Chondrocyte (in vitro differentiated cells): Measurements from ENCODE around the gene GPR142. TPM values are rescaled to one million over a fixed set of nuclear protein-coding genes. Genes with fewer than 3 reads are reported as not detected.

Source experiments
- DNase-seq: peaks from one replicate; pipeline ENCODE4 v3.0.0; 2021; ENCODE audit warnings: mixed read lengths, low spot score
- H3K27ac Mint-ChIP-seq: one replicate; pipeline ENCODE4 v1.8.0; 2021; ENCODE audit warnings: mild to moderate bottlenecking, moderate library complexity, mixed read lengths; ENCODE audit not compliant: unreplicated experiment
- H3K27me3 Mint-ChIP-seq: 2 replicates; pipeline ENCODE4 v1.8.0; 2021; ENCODE audit warnings: low read depth, mixed read lengths
- H3K36me3 Mint-ChIP-seq: 2 replicates; pipeline ENCODE4 v1.8.0; 2021; ENCODE audit warnings: low read depth, mixed read lengths
- H3K4me1 Mint-ChIP-seq: 2 replicates; pipeline ENCODE4 v1.8.0; 2021; ENCODE audit warnings: low read depth, mild to moderate bottlenecking, mixed read lengths
- H3K4me3 Mint-ChIP-seq: one replicate; pipeline ENCODE4 v1.8.0; 2021; ENCODE audit warnings: mild to moderate bottlenecking, moderate library complexity, mixed read lengths; ENCODE audit not compliant: unreplicated experiment
- H3K9me3 Mint-ChIP-seq: 2 replicates; pipeline ENCODE4 v1.8.0; 2021; ENCODE audit warnings: low read depth, mixed read lengths
- total RNA-seq: library from RNA; stranded (reverse); gene quantifications from 3 replicates; pipeline ENCODE4 v1.2.1, GENCODE V29; 2021
- TF ChIP-seq, protein P1 (sequence below): fragments of 200-600 bp; sonication (generic); IDR thresholded peaks from 2 replicates; pipeline ENCODE4 v1.5.0; 2021; ENCODE audit warnings: antibody characterized with exemption, mild to moderate bottlenecking, moderate library complexity

GPR142 gene
- total RNA-seq, 1 donor from 2014 or later, result not detected

DNA sequence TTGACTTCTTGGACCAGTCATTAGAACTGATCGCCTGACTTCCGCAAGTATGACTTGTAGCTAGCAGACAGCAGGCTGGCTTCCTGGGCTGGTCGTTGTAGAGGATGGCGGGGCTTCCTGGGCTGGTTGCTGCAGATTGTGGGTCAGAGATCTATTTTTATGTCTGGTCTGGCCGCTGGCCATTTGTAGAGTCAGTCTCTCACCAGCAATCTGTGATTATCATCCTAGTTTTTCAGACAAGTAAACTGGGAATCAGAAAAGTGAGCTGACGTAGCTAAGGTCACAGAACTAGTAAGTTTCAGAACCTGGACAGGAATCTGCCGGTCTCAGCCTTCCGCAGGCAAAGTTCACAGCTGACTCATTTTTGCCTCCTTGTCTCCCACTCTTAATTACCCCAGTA lies 19.1 kb downstream of the GPR142 start:
- Mint-ChIP-seq H3K4me1 (peaks cover 9% of the 10 kb centered on the region), H3K27ac (peak overlapping the region; percentile 6), H3K9me3 (no peaks in the 10 kb centered on the region), H3K36me3 (no peaks in the 10 kb centered on the region), H3K27me3 (peaks cover 9% of the 10 kb centered on the region), H3K4me3 (no peak overlapping the region)
- no peak for DNase-seq
- TF ChIP-seq, protein P1, sequence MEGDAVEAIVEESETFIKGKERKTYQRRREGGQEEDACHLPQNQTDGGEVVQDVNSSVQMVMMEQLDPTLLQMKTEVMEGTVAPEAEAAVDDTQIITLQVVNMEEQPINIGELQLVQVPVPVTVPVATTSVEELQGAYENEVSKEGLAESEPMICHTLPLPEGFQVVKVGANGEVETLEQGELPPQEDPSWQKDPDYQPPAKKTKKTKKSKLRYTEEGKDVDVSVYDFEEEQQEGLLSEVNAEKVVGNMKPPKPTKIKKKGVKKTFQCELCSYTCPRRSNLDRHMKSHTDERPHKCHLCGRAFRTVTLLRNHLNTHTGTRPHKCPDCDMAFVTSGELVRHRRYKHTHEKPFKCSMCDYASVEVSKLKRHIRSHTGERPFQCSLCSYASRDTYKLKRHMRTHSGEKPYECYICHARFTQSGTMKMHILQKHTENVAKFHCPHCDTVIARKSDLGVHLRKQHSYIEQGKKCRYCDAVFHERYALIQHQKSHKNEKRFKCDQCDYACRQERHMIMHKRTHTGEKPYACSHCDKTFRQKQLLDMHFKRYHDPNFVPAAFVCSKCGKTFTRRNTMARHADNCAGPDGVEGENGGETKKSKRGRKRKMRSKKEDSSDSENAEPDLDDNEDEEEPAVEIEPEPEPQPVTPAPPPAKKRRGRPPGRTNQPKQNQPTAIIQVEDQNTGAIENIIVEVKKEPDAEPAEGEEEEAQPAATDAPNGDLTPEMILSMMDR, result no peak

DNA sequence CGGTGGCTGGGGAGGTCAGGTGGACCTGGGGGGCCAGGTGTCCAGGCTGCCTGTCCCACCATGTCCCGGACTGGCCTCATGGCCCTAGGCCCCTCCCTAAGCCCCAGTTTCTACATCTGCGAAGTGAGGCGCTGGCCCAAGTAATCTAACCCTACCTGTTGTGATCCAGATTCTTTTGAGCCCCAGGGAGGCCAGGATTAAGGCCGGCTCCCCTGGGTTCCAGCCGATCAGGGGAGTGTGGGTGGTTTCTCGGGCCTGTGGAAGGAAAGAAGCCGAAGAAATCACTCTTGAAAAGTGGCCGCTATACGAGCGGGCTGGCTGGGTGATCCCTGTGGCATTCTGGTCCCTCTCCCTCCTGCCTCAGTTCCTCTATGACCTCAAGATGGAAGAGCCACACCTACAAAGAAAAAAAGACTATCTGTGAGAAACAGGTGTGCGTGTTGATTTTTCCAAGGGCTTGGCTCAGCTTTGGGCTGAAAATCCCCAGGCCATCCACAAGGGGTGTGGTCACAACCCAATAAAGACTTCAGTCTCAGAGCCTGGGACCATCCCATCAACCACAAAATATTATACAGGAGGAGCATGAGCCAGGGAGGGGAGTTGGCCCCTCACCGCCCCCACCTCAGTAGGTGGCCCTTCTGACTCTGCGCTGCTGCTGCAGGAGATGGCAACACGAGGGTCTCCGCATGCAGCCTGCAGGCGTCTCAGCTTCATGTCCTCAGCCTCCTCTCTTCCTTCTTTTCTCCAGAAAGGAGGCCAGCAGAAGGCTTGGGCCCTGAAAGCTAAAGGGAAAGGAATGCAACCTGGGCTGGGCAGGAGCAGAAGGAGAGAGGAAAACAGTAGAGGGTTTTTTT lies 20.3 kb downstream of the GPR142 start:
- H3K36me3 Mint-ChIP-seq, result no peaks in the 10 kb centered on the region
- H3K27ac Mint-ChIP-seq, result no peak overlapping the region
- H3K4me1 Mint-ChIP-seq, result peaks cover 9% of the 10 kb centered on the region
- peaks cover 9% of the 10 kb centered on the region for H3K27me3 Mint-ChIP-seq
- H3K9me3 Mint-ChIP-seq, result no peaks in the 10 kb centered on the region
- TF ChIP-seq, protein P1, result no peak
- no peak overlapping the region for H3K4me3 Mint-ChIP-seq
- DNase-seq, result no peak

DNA sequence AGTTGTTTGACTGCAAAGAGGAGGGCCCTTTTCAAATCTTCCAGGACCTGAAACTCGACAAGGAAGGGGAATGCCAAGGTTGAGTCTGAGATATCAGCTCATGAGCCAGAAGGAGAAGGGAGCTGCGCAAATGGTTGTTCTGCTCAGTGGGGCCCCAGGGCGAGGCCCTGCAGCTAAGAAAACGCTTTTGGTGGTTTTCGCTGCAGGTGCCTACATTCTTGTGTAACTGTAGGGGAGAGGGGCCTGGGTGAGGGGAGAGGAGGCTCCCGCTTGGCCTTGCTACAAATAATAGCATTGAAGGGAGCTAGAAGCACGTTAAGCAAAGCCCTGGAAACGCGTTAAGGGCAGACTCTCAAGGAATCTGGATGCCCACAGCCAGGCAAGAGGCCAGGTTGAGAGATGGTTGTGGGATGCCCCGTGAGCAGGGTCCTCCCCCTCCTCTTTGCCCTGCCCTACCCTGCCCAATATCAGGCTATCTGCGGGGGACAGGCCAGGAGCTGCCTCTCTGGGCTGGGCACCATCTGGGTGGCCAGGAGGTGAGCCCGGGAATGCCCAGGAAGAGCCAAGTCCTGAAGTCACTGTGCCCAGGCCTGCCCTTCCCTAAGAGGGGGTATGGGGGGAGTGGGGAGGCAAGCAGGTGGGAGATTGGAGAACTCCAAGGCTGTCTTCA lies 21.9 kb downstream of the GPR142 start:
- H3K27ac Mint-ChIP-seq, result no peak overlapping the region
- TF ChIP-seq, protein P1, result no peak

DNA sequence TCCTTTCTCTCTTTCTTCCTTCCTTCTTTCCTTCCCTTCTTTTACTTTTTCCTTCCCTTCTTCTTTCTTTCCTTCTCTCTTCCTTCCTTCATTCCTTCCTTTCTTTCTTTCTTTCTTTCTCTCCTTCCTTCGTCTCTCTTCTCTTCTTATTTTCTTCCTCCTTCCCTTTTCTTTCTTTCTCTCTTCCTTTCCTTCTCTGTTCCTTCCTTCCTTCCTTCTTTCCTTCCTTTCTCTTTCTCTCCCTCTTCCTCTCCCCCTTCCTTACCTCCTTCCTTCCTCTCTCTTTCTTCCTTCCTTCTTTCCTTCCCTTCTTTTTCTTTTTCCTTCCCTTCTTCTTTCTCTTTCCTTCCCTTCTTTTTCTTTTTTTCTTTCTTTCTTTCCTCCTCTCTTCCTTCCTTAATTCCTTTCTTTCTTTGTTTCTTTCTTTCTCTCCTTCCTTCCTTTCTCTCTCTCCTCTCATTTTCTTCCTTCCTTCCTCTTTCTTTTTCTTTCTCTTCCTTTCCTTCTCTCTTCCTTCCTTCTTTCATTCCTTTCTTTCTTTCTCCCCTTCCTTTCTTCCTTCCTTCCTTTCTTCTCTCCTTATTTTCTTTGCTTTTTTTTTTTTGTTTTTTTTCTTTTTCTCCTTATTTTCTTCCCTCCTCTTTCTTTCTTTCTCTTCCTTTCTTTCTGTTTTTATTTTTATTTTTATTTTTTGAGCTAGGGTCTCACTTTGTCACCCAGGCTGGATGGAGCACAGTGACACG lies 22.8 kb downstream of the GPR142 start:
- no peaks in the 10 kb centered on the region for H3K9me3 Mint-ChIP-seq
- no peak overlapping the region for H3K27ac Mint-ChIP-seq
- no peaks in the 10 kb centered on the region for H3K36me3 Mint-ChIP-seq
- peaks cover 29% of the 10 kb centered on the region for H3K4me1 Mint-ChIP-seq
- no peak overlapping the region for H3K4me3 Mint-ChIP-seq
- DNase-seq, result no peak
- TF ChIP-seq, protein P1, result no peak
- peaks cover 4% of the 10 kb centered on the region for H3K27me3 Mint-ChIP-seq

More for the DNA sequence above, 21.9 kb downstream of the GPR142 start:
- H3K27me3 Mint-ChIP-seq, result peaks cover 4% of the 10 kb centered on the region
- peaks cover 20% of the 10 kb centered on the region for H3K4me1 Mint-ChIP-seq
- DNase-seq, result no peak
- H3K4me3 Mint-ChIP-seq, result no peak overlapping the region
- no peaks in the 10 kb centered on the region for H3K9me3 Mint-ChIP-seq
- H3K36me3 Mint-ChIP-seq, result no peaks in the 10 kb centered on the region
